ENCODE results near the gene TNFRSF1A. TPM values are rescaled to one million over a fixed set of nuclear protein-coding genes. Genes with fewer than 3 reads are reported as not detected.
A peak's percentile ranks its signal among the peaks of the same experiment; 100 is the strongest.

The TNFRSF1A gene
- total and polyA plus RNA-seq, 7 donors, result 38.8 to 224 (median 117) TPM

- H3K9me3 ChIP-seq, result no peaks in the 10 kb centered on the region
- peak; percentile 58 to 79 for DNase-seq
- H3K27me3 ChIP-seq (ENCODE audit: insufficient read depth in 3 of 3, low read length in 2 of 3), result no peaks in the 10 kb centered on the region
- intact Hi-C loops (cut with DNase I), result loop anchor here (5.0 kb wide), 2 partner anchors 126 to 141 kb away; partner anchors contain the start of gene TAPBPL (in 1 of the 2)
- WGBS, 3 donors, result 28 to 59% (median 35%) methylated on average over 21 of the region's 21 CpGs
- peaks cover 65% of the 10 kb centered on the region for H3K4me1 ChIP-seq
- peak; percentile 63 for TF ChIP-seq CTCF (IDR thresholded peaks at IDR 0.05)
- H3K36me3 ChIP-seq (ENCODE audit: insufficient read depth in 1 of 2, low read depth in 1 of 2), result peaks cover 2 to 40% of the 10 kb centered on the region in 2 donors
- peak; percentile 48 to 69 (median 54) for ATAC-seq
- H3K27ac ChIP-seq, result peak overlapping the region; percentile 47
- H3K4me3 ChIP-seq, result peak overlapping the region; percentile 18
Measured at GRCh38 chr12:6326316-6327228, 15.3 kb downstream of the TNFRSF1A start.

GRCh38 chr12:6324936-6325750 lies 16.7 kb downstream of the TNFRSF1A start:
- H3K4me1 ChIP-seq, result peaks cover 65% of the 10 kb centered on the region
- WGBS, 3 donors, result 63 to 73% (median 71%) methylated on average over 6 of the region's 6 CpGs
- peaks cover 2 to 26% of the 10 kb centered on the region in 2 donors for H3K36me3 ChIP-seq (ENCODE audit: insufficient read depth in 1 of 2, low read depth in 1 of 2)
- H3K27ac ChIP-seq, result peak overlapping the region; percentile 83
- no peak for ATAC-seq
- TF ChIP-seq CTCF (IDR thresholded peaks at IDR 0.05), result no peak
- no peak for DNase-seq
- H3K27me3 ChIP-seq (ENCODE audit: insufficient read depth in 3 of 3, low read length in 2 of 3), result no peaks in the 10 kb centered on the region
- no peak overlapping the region for H3K4me3 ChIP-seq
- intact Hi-C loops (cut with DNase I), result loop anchor here (5.0 kb wide), 2 partner anchors 127 to 142 kb away; partner anchors contain the start of gene TAPBPL (in 1 of the 2)
- H3K9me3 ChIP-seq, result no peaks in the 10 kb centered on the region

- DNase-seq, result no peak
- H3K27ac ChIP-seq, result peak overlapping the region; percentile 83
- ATAC-seq, result no peak
- peaks cover 65% of the 10 kb centered on the region for H3K4me1 ChIP-seq
- no peaks in the 10 kb centered on the region for H3K9me3 ChIP-seq
- no peaks in the 10 kb centered on the region for H3K27me3 ChIP-seq (ENCODE audit: insufficient read depth in 3 of 3, low read length in 2 of 3)
- TF ChIP-seq CTCF (IDR thresholded peaks at IDR 0.05), result no peak
- H3K36me3 ChIP-seq (ENCODE audit: insufficient read depth in 1 of 2, low read depth in 1 of 2), result peaks cover under 1 to 16% of the 10 kb centered on the region in 2 donors
- H3K4me3 ChIP-seq, result peak overlapping the region; percentile 42
- intact Hi-C loops (cut with DNase I), result no loop called here
- 39 to 57% (median 55%) methylated on average over 18 to 19 of the region's 19 CpGs for WGBS, 3 donors
Measured at GRCh38 chr12:6323995-6324711, 17.7 kb downstream of the TNFRSF1A start.

GRCh38 chr12:6323340-6323994 lies 18.4 kb downstream of the TNFRSF1A start:
- H3K9me3 ChIP-seq, result no peaks in the 10 kb centered on the region
- ATAC-seq, result peak; percentile 69 to 77 (median 74)
- peak overlapping the region; percentile 83 for H3K27ac ChIP-seq
- no peaks in the 10 kb centered on the region for H3K27me3 ChIP-seq (ENCODE audit: insufficient read depth in 3 of 3, low read length in 2 of 3)
- TF ChIP-seq CTCF (IDR thresholded peaks at IDR 0.05), result peak; percentile 53
- peaks cover 65% of the 10 kb centered on the region for H3K4me1 ChIP-seq
- peak; percentile 70 to 85 for DNase-seq
- peak overlapping the region; percentile 42 for H3K4me3 ChIP-seq
- WGBS, 3 donors, result 9 to 16% (median 10%) methylated on average over 14 of the region's 14 CpGs
- H3K36me3 ChIP-seq (ENCODE audit: insufficient read depth in 1 of 2, low read depth in 1 of 2), result peaks cover 0 to 9% of the 10 kb centered on the region in 2 donors
- intact Hi-C loops (cut with DNase I), result no loop called here

All from psoas muscle (tissue), 8 donors.